ENCODE data around the gene DOK7.
"Not testable (repeated sequence)": the region's sequence is repeated elsewhere in the genome, so short reads cannot be mapped to it uniquely, and the experiment has no call there.

- not testable (repeated sequence) for TF ChIP-seq MAX (IDR thresholded peaks at IDR 0.05; ENCODE audit: insufficient read depth, insufficient read length); POLR2AphosphoS5 (IDR thresholded peaks at IDR 0.05; ENCODE audit: insufficient read depth, low read depth, low read length)
Observed at GRCh38 chr4:3543415-3543814, 80.3 kb downstream of the DOK7 start.

All from endothelial cell of umbilical vein (primary cell).